Stomach (tissue), 9 donors: ENCODE data around the gene ANKRD28. TPM values are rescaled to one million over a fixed set of nuclear protein-coding genes. Genes with fewer than 3 reads are reported as not detected.

Experiments
- DNase-seq, 2 donors: peaks; one replicate each; pipeline versions ENCODE4 v3.0.0 to v3.0.0-alpha.2; 2013 to 2019
- H3K27ac ChIP-seq, 5 donors: fragments of 200-600 bp in 4 of 5; sonication (generic) in 4 of 5; one replicate each; pipeline ENCODE4 v1.5.1; 2013 to 2019; ENCODE audit warnings: mild to moderate bottlenecking in 1 of 5, moderate library complexity in 1 of 5
- H3K27me3 ChIP-seq, 3 donors: fragments of 200-600 bp; sonication (generic); one replicate each; pipeline ENCODE4 v1.5.1; 2017 to 2019; ENCODE audit warnings: mixed run types in 1 of 3
- H3K36me3 ChIP-seq, 4 donors: fragments of 200-600 bp; sonication (generic); 1 replicate in 3 of 4; 2 replicates in 1 of 4; pipeline ENCODE4 v1.5.1; 2016 to 2019
- H3K4me1 ChIP-seq, 4 donors: fragments of 200-600 bp; sonication (generic); one replicate each; pipeline ENCODE4 v1.5.1; 2016 to 2019
- H3K4me3 ChIP-seq, 4 donors: fragments of 200-600 bp; sonication (generic) in 3 of 4; one replicate each; pipeline ENCODE4 v1.5.1; 2016 to 2019; ENCODE audit warnings: mild to moderate bottlenecking in 1 of 4
- H3K9me3 ChIP-seq, 4 donors: fragments of 200-600 bp; sonication (generic); one replicate each; pipeline ENCODE4 v1.5.1; 2016 to 2019
- CTCF ChIP-seq, 7 experiments: fragments of 450-650 bp in 4 of 7; fragments of 200-600 bp in 3 of 7; sonication (generic) in 3 of 7; IDR thresholded peaks; one replicate each; pipeline ENCODE4 v1.5.1; 2016 to 2019; ENCODE audit warnings: antibody characterized with exemption in 7 of 7, control low read depth in 2 of 7, mild to moderate bottlenecking in 1 of 7
- EP300 ChIP-seq: sonication (generic); formaldehyde crosslinking; IDR thresholded peaks from one replicate; pipeline ENCODE4 v1.6.1; 2017; ENCODE audit warnings: antibody characterized with exemption
- POLR2A ChIP-seq, 4 donors: fragments of 450-650 bp; IDR thresholded peaks; one replicate each; pipeline ENCODE4 v1.6.1; 2016; ENCODE audit warnings: antibody characterized with exemption in 4 of 4, control low read depth in 2 of 4, mild to moderate bottlenecking in 1 of 4, moderate library complexity in 1 of 4
- POLR2AphosphoS5 ChIP-seq, 3 donors: sonication (generic); formaldehyde crosslinking; IDR thresholded peaks; one replicate each; pipeline ENCODE4 v1.6.1; 2016; ENCODE audit warnings: antibody characterized with exemption in 3 of 3
- WGBS, 5 donors: extraction: QIAGEN DNeasy Blood & Tissue Kit in 3 of 5; methylation state at CpG; one replicate each; pipeline versions ENCODE4 v1.1.5 to v1.1.7; 2013 to 2018; 5-methylcytosine and 5-hydroxymethylcytosine counted together
- intact Hi-C: fragments of 100-400 bp; cut with DNase I; formaldehyde crosslinking; loops from one replicate; pipeline ENCODE4 v1.15.1; 2023; ENCODE audit warnings: low total_unique reads
- polyA plus RNA-seq, 3 donors: library from polyadenylated mRNA; stranded (reverse); fragments of 200-250 nt; gene quantifications; one replicate each; pipeline ENCODE4 v1.2.3, GENCODE V29; 2013
- total RNA-seq, 5 donors: library from RNA; depleted of rRNA; stranded (reverse); fragments of >200 nt; gene quantifications; one replicate each; pipeline versions ENCODE4 v1.1.0 to v1.2.3, GENCODE V29; 2014 to 2016
- donor health status: healthy with polysubstance abuse.
- donor health status: Bipolar disorder and iron deficiency.
- donor health status: healthy.

The ANKRD28 gene
- total and polyA plus RNA-seq, 8 donors, result 6.8 to 102 (median 16.6) TPM

- peaks cover 0 to 4% (median 0%) of the 10 kb centered on the region in 4 donors for H3K4me1 ChIP-seq
- no peak overlapping the region for H3K4me3 ChIP-seq
- 95 to 97% (median 96%) methylated on average over 7 of the region's 7 CpGs for WGBS, 5 donors
- H3K36me3 ChIP-seq, result no peaks in the 10 kb centered on the region
- H3K27ac ChIP-seq, result no peak overlapping the region
- no peak for DNase-seq
- no peak for TF ChIP-seq EP300
- TF ChIP-seq CTCF (IDR thresholded peaks at IDR 0.05), result no peak
- TF ChIP-seq POLR2AphosphoS5 (IDR thresholded peaks at IDR 0.05), result no peak
- no peak for TF ChIP-seq POLR2A (IDR thresholded peaks at IDR 0.05)
- intact Hi-C loops, result no loop called here
- no peaks in the 10 kb centered on the region for H3K9me3 ChIP-seq
- H3K27me3 ChIP-seq, result no peaks in the 10 kb centered on the region
Measured at GRCh38 chr3:15823092-15823491, 25.3 kb upstream of the ANKRD28 start.

DNA sequence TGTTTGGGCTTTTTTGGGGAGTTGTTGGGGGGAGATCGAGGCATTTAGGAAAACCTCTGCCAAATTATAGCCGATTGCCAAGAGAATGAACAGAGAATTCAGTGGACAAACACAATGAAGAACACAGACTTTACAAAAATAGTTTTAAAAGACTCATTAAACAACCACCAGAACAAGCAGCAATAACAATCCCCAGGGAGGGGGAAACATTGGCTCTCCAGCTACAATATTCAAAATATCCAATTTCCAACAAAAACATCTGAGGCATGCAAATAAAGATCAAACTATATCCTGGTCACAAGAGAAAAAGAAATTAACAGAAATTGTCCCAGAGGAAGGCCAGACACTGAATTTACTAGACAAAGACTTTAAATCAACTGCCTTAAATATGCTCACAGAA, 24.5 kb upstream of the ANKRD28 start:
- 75 to 87% (median 83%) methylated on average over 2 of the region's 2 CpGs for WGBS, 5 donors
- TF ChIP-seq EP300, result no peak
- TF ChIP-seq CTCF (IDR thresholded peaks at IDR 0.05), result no peak
- no peak for TF ChIP-seq POLR2A (IDR thresholded peaks at IDR 0.05)
- no peak for TF ChIP-seq POLR2AphosphoS5 (IDR thresholded peaks at IDR 0.05)
- DNase-seq, result no peak
- Histone ChIP-seq H3K36me3 (no peaks in the 10 kb centered on the region), H3K4me1 (peaks cover 0 to 4% (median under 1%) of the 10 kb centered on the region in 4 donors), H3K27ac (no peak overlapping the region), H3K9me3 (no peaks in the 10 kb centered on the region), H3K27me3 (no peaks in the 10 kb centered on the region), H3K4me3 (no peak overlapping the region)
- intact Hi-C loops, result no loop called here

DNA sequence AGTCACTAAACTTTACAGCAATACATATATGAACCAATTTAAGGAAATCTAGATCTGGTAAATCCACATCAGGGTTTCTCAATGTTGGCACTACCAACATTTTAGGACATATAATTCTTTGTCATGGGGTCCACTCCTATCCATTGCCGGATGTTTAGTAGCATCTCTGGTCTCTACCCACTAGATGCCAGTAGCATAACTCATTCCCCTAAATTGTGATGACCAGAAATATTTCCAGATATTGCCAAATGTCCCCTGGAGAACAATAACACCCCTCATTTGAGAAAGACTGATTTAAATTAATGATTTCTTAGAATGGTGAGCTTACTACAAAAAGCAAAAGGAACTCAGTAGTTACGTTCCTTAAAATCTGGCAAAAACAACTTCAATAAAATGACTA, 23.1 kb upstream of the ANKRD28 start:
- Histone ChIP-seq H3K4me1 (peaks cover 0 to 17% (median 8%) of the 10 kb centered on the region in 4 donors), H3K27me3 (no peaks in the 10 kb centered on the region), H3K9me3 (no peaks in the 10 kb centered on the region), H3K4me3 (no peak overlapping the region), H3K27ac (no peak overlapping the region), H3K36me3 (no peaks in the 10 kb centered on the region)
- WGBS, 5 donors, result 82 to 93% (median 87%) methylated on average over 2 of the region's 2 CpGs
- intact Hi-C loops, result no loop called here
- TF ChIP-seq POLR2AphosphoS5 (IDR thresholded peaks at IDR 0.05), result no peak
- no peak for TF ChIP-seq CTCF (IDR thresholded peaks at IDR 0.05)
- no peak for TF ChIP-seq POLR2A (IDR thresholded peaks at IDR 0.05)
- no peak for TF ChIP-seq EP300
- no peak for DNase-seq

DNA sequence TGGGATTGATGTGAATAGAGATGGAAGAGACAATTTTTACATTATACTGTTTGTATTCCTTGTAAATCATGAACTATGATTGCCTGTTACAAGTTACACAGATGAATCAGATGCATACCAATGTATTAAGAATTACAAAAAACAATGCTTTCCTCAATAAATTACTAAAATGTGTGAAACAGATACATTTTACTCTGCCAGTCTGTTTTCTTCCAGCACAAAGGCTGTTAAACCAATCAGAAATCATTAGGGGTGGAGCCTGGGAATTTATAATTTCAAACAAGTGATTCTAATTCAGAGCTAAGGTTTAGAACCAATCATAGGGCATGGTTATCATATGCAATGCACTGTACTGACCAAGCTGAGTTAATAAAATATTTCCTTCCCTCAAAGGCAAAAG, 21.8 kb upstream of the ANKRD28 start:
- no peak overlapping the region for H3K4me3 ChIP-seq
- no peaks in the 10 kb centered on the region for H3K9me3 ChIP-seq
- no peak for DNase-seq
- intact Hi-C loops, result loop anchor here (10.0 kb wide), 1 partner anchor 425 kb away; no protein-coding TSS in a partner anchor
- peaks cover 0 to 24% (median 11%) of the 10 kb centered on the region in 4 donors for H3K4me1 ChIP-seq
- TF ChIP-seq CTCF (IDR thresholded peaks at IDR 0.05), result no peak
- no peaks in the 10 kb centered on the region for H3K36me3 ChIP-seq
- no peak overlapping the region for H3K27ac ChIP-seq
- H3K27me3 ChIP-seq, result no peaks in the 10 kb centered on the region
